T-helper 2 cell treated with Interferon-gamma antibody and Interleukin-4, amounts not matched to agents 5 μg/mL and 100 μg/mL, for 36 hours (primary cell): Measurements from ENCODE around the gene CTDSP2.
"Not testable (repeated sequence)": the region's sequence is repeated elsewhere in the genome, so short reads cannot be mapped to it uniquely, and the experiment has no call there.

ENCODE experiments used
- DNase-seq: peaks from one replicate; pipeline ENCODE4 v3.0.0; 2021; ENCODE audit warnings: low spot score
- H3K27ac Mint-ChIP-seq: one replicate; pipeline ENCODE4 v1.8.0; 2021; ENCODE audit warnings: mild to moderate bottlenecking, mixed read lengths
- H3K27me3 Mint-ChIP-seq: one replicate; pipeline ENCODE4 v1.8.0; 2021; ENCODE audit warnings: low read depth, mixed read lengths
- H3K36me3 Mint-ChIP-seq: one replicate; pipeline ENCODE4 v1.8.0; 2021; ENCODE audit warnings: low read depth, mixed read lengths
- H3K4me1 Mint-ChIP-seq: one replicate; pipeline ENCODE4 v1.8.0; 2021; ENCODE audit warnings: low read depth, mixed read lengths
- H3K4me3 Mint-ChIP-seq: one replicate; pipeline ENCODE4 v1.8.0; 2022; ENCODE audit warnings: mild to moderate bottlenecking, moderate library complexity, mixed read lengths
- H3K9me3 Mint-ChIP-seq: one replicate; pipeline ENCODE4 v1.8.0; 2021; ENCODE audit warnings: mixed read lengths

Gene CTDSP2

DNA sequence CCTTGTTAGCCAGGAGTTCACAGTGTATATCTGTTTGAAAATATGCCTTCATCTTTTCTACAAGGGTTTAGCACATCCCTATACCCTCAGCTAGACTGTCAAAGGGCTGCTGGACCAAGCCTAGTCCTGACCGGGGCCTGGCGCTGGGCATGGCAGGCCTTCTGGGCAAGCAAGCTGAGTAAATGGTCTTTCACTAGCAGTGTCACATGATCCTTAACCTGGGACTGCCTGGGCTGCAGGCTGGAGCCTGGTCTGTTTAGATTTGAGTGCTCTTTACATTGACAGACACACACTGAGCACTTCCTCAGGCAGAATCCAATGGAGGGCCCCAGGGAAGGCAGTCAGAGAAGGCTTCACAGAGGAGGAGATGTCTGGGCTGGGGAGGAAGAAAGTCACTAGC lies 21.1 kb downstream of the CTDSP2 start:
- peaks cover 3% of the 10 kb centered on the region for H3K4me1 Mint-ChIP-seq
- DNase-seq: no peak
- H3K4me3 Mint-ChIP-seq: no peak overlapping the region
- H3K36me3 Mint-ChIP-seq: peaks cover 60% of the 10 kb centered on the region
- H3K9me3 Mint-ChIP-seq: no peaks in the 10 kb centered on the region
- H3K27ac Mint-ChIP-seq: no peak overlapping the region
- no peaks in the 10 kb centered on the region for H3K27me3 Mint-ChIP-seq

DNA sequence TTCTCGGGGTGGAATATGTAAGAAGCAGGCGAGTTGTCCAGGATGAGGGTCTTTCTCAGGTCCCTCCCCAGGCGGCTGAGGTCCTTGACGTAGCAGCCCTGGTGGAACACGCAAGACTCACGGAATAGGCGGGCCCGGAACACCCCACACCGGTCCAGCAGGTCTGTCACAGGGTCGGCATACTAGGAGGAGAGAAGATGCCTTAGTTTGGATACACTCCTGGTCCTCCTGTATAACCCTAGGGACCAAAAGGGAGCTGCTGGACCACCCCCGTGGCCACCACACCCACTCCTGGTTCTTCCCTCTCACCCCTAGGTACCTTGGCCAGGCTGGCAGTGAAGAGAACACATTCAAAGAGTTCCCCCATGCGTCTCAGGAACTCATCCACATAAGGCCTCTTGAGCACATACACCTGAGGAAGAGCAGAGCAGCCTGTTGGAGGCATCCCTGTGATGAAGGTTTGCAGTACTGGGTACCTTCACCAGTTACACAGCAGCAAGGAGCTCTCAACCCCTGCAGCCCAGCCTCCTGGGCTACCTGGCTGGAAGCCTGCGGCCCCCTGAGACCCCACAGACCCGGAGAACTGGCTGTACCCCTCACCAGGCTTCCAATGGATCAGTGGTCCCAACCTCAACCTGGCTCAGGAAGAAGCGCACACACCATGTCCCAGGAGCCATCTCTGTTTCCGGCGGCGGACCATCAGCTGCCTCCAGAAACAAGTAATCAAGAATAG lies 22.5 kb downstream of the CTDSP2 start:
- Mint-ChIP-seq H3K27me3 (no peaks in the 10 kb centered on the region), H3K9me3 (no peaks in the 10 kb centered on the region), H3K4me1 (no peaks in the 10 kb centered on the region), H3K36me3 (peaks cover 57% of the 10 kb centered on the region), H3K27ac (no peak overlapping the region), H3K4me3 (no peak overlapping the region)
- no peak for DNase-seq

DNA sequence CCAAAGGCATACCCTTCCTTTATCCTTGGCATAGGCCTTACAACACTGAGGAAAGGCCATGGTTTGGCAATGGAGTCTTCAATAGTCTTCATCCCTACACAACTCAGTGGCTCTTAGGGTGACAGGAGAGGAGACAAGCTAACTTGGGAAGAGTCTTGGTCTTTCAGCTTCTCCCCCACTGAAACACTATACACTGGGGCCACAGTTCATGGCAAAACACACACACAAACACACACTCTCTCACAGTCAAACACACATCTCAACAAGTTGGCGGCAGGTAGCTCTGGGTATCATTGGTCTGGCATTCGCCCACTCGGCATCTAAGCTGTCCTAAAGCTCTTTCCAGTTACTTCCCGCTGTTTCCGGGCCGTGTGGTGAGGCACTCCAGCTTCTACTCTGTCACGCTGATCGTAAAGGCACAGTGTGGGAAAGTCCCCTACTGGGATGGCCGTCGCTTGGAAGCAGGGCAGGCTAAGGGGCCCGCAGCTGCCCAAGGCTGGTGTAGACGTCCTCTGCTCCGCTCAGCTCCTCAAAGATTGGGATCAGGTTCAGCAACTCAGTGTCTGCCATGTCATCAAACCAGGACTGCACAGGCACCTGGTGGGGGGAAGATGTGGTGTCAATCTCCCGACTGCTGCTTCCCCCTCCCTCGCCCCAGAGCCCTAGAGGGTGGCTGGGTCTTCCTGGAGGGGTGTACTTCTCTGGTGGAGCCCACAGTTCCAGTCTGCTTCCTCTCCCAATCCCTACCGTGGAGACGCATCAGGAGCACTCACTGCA lies 23.2 kb downstream of the CTDSP2 start:
- no peak for DNase-seq
- Mint-ChIP-seq H3K9me3 (no peaks in the 10 kb centered on the region), H3K27ac (peak overlapping the region; percentile 36), H3K36me3 (peaks cover 56% of the 10 kb centered on the region), H3K4me3 (no peak overlapping the region), H3K27me3 (no peaks in the 10 kb centered on the region), H3K4me1 (no peaks in the 10 kb centered on the region)

DNA sequence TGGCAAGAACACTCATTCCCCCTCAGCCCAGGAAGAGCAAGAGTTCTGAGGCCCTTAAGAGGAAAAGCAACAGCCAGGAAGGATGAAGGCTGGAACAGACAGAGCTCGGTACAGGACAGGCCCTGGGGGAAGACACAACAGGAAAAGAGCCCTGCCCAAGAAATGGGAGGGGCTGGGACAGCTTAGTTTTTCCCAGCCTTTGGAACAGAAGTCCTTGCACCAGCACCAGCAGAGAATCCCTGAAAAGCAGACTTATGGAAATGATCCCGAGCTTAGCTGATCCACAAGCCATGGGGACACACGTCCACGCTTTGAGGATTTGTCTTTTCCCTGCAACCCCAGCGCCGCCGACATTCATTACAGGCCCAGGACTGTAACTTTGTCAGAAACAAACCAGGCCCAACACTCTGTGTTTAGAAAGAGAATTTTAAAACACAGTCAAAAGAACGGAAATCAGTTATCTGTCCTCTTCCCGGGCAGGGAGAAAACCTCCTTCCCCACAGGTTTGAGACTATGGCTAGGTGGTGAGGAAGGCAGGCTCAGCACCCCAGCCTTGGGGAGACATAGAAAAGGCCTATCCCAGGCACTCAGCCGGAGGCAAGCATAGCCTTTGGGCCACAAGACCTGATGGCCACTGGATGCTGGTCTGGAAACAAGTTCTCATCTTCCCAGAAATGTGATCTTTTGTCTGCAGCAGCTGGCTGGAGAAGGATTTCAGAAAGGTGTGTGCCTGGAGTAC lies 24.0 kb downstream of the CTDSP2 start:
- H3K9me3 Mint-ChIP-seq: no peaks in the 10 kb centered on the region
- H3K4me1 Mint-ChIP-seq: no peaks in the 10 kb centered on the region
- no peaks in the 10 kb centered on the region for H3K27me3 Mint-ChIP-seq
- peaks cover 57% of the 10 kb centered on the region for H3K36me3 Mint-ChIP-seq
- no peak for DNase-seq
- H3K4me3 Mint-ChIP-seq: no peak overlapping the region
- no peak overlapping the region for H3K27ac Mint-ChIP-seq

DNA sequence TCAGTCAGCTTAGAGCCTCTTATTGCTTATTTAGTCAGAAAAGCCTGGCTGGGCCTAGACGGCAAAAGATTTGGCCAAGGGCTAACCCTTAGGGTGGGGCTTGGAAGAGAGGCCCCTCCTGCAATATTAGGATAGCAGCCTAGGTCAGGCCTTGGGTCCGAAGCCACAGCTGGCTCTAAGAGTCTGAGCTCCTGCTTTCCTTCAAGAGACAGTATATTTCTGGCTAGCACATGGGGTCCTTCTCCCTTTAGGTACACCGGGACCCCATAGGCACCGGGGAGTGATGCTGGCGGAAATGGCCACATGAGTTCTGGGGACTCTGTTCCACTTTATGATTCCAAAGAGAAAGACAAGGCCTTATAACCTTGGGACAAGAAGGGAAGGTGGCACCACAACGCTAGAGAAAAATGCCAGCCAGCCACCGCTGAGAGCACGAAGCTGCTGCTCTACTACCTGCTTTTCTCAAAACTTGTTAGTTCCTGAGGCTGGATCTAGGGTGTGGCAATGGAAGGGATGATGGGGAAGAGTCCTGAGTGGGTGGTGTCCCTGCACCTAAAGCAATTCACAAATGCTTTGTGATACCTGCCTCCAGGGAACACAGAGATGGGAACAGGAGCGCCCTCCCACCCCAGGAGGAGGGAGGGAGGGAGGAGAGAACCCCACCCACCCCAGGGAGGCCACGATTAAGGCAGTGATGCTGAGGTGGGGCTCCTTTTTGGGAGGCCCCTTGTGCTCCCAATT lies 24.9 kb downstream of the CTDSP2 start:
- Mint-ChIP-seq H3K27ac (no peak overlapping the region), H3K27me3 (no peaks in the 10 kb centered on the region), H3K36me3 (peaks cover 49% of the 10 kb centered on the region), H3K4me3 (no peak overlapping the region), H3K4me1 (no peaks in the 10 kb centered on the region), H3K9me3 (no peaks in the 10 kb centered on the region)
- no peak for DNase-seq

DNA sequence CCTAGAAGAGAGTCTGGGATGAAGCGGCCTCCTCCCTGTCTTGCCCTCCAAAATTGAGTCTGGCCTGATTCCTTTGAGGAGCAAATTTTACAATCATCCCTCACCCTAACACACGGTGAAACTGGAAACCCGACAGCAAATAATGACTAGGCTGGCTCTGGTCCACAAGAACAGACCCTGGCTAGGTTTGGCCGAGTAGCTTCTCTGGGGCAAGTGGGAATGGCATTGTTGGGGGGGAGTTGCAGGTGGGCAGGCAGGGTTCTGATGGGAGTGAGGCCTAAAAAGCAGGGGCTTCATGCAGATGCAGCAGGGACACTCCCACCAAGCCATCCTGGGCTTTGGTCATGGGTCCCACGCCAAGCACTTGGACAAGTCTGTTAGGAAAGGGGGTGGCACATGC lies 25.5 kb downstream of the CTDSP2 start:
- not testable (repeated sequence) for H3K4me3 Mint-ChIP-seq, H3K27ac Mint-ChIP-seq, H3K4me1 Mint-ChIP-seq, DNase-seq, H3K27me3 Mint-ChIP-seq, H3K9me3 Mint-ChIP-seq
- H3K36me3 Mint-ChIP-seq: peaks cover 46% of the 10 kb centered on the region

DNA sequence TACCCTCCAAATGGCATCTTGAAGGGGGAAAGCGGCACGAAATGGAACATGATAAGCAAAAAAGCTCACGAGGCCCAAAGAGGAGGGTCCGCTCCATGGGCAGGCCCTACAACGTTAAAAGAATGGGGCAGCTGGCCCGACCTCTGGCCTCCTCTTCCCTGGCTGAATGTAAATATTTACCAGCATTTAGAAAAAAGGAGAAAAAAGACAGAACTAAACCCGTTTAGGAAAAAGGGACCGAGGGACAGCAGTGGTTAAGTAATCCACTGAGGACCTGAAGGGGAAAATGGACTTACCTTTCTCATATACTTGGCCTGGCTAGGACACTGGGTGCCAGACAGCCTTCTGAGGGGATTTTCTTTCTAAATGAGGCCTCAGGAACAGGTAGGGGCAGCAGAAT lies 26.4 kb downstream of the CTDSP2 start:
- not testable (repeated sequence) for H3K4me3 Mint-ChIP-seq, H3K27me3 Mint-ChIP-seq, DNase-seq, H3K4me1 Mint-ChIP-seq, H3K9me3 Mint-ChIP-seq, H3K27ac Mint-ChIP-seq
- H3K36me3 Mint-ChIP-seq: peaks cover 40% of the 10 kb centered on the region

- H3K4me3 Mint-ChIP-seq, H3K4me1 Mint-ChIP-seq, DNase-seq, H3K27me3 Mint-ChIP-seq, H3K9me3 Mint-ChIP-seq, H3K27ac Mint-ChIP-seq: not testable (repeated sequence)
- peaks cover 24% of the 10 kb centered on the region for H3K36me3 Mint-ChIP-seq
Measured at GRCh38 chr12:57817990-57818331, 28.6 kb downstream of the CTDSP2 start.

DNA sequence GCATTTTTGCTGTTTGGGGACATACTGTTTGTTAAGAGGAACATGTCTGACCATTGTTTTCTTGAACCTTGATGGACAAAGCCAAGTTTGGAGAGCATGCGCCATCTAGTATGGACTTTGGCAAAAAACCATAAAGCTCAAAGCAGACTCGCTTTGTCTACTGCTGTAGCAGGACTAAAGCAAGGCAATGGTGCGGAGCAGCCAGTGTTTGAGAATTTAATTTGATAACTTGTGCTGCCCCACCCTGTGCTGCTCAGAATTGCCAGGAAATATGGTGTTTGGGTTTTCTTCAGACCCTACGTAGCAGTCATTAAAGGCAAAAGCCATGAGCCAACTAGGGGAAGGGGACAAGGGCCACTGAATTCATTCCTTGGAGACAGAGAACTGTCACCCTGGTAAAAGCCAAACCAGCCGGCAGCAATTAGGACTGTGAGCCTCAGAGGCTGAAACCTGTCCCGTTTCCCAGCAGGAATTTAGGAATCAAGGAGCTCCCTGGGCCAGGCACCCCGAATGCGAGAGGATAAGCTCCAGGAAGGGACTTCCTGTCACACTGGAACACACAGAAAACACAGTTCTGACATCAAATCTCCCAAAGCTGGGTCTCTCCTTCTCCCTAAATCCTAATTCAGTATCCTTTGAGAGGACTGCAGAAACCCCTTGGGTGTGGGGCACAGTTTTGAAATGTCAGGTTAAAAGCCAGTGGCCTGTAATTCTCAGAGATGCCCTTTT lies 29.1 kb downstream of the CTDSP2 start:
- no peak overlapping the region for H3K4me3 Mint-ChIP-seq
- H3K4me1 Mint-ChIP-seq: peaks cover 7% of the 10 kb centered on the region
- H3K27me3 Mint-ChIP-seq: no peaks in the 10 kb centered on the region
- H3K27ac Mint-ChIP-seq: no peak overlapping the region
- H3K9me3 Mint-ChIP-seq: no peaks in the 10 kb centered on the region
- no peak for DNase-seq
- peaks cover 19% of the 10 kb centered on the region for H3K36me3 Mint-ChIP-seq

DNA sequence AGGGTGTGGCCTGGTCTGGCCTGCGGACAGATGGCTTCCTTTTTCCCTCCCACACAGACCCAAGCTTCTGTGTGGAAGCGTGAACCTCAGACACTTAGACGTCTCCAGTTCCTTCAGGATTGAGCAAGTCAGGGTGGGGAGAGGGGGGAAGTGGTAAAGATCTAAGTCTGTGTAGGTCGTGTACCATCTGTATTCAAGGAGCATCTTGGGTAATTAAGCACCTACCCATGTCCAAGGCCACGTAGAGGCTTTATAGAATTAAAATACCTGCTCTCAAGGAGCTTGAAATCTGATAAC lies 29.7 kb downstream of the CTDSP2 start:
- DNase-seq: no peak
- H3K4me1 Mint-ChIP-seq: peaks cover 7% of the 10 kb centered on the region
- H3K9me3 Mint-ChIP-seq: no peaks in the 10 kb centered on the region
- no peaks in the 10 kb centered on the region for H3K27me3 Mint-ChIP-seq
- H3K4me3 Mint-ChIP-seq: no peak overlapping the region
- H3K36me3 Mint-ChIP-seq: peaks cover 15% of the 10 kb centered on the region
- H3K27ac Mint-ChIP-seq: no peak overlapping the region

DNA sequence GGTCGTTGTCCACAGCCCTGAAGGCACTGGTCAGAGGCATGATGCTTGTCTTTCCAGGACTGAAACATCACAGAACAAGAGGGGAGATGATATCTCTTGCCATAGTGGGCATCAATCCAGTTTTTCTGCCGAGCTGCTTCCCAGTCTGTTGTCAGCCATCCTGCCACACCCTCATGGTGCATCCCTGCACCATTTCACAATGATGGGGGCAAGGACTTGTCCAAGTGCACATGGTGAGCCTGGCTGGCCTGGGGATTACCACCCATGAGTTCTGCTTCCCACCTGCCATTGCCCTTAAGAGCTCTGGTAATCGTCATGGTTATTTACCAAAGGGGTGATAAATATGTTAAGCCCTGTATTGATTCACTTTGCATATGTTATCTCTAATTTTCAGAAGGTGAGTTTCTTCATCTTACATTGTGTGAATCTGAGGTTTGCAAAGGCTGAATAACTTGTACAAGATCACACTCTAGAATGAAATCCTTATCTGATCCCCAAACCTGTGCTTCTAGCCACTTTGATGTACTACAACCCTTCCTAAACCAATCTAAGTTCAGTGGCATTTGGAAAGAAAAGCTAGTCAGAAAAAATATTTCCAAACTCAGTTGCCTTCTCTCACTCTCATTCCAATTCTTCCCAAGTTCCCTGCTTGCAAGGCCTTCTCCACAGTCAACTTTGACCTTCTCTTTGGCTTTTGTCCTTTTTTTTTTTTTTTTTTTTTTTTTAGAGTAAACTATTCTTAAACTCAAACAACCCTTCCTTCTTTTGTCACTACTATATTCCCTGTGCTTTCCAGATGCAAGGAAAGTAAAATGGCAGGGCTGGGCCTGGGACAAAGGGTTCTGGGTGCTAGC lies 30.3 kb downstream of the CTDSP2 start:
- no peak overlapping the region for H3K27ac Mint-ChIP-seq
- H3K36me3 Mint-ChIP-seq: peaks cover 15% of the 10 kb centered on the region
- H3K4me3 Mint-ChIP-seq: no peak overlapping the region
- no peaks in the 10 kb centered on the region for H3K9me3 Mint-ChIP-seq
- H3K27me3 Mint-ChIP-seq: no peaks in the 10 kb centered on the region
- DNase-seq: no peak
- peaks cover 7% of the 10 kb centered on the region for H3K4me1 Mint-ChIP-seq

GRCh38 chr12:57815177-57816000 lies 31.1 kb downstream of the CTDSP2 start:
- H3K36me3 Mint-ChIP-seq: peaks cover 7% of the 10 kb centered on the region
- no peaks in the 10 kb centered on the region for H3K9me3 Mint-ChIP-seq
- H3K27ac Mint-ChIP-seq: no peak overlapping the region
- H3K4me1 Mint-ChIP-seq: peaks cover 7% of the 10 kb centered on the region
- H3K4me3 Mint-ChIP-seq: no peak overlapping the region
- no peaks in the 10 kb centered on the region for H3K27me3 Mint-ChIP-seq
- DNase-seq: no peak
